ENCODE results near the gene PKNOX2.

Gene PKNOX2

GRCh38 chr11:125287491-125288210 is 123.1 kb downstream of the PKNOX2 start:
- DNase-seq (ENCODE audit: low spot score): no peak

DNA sequence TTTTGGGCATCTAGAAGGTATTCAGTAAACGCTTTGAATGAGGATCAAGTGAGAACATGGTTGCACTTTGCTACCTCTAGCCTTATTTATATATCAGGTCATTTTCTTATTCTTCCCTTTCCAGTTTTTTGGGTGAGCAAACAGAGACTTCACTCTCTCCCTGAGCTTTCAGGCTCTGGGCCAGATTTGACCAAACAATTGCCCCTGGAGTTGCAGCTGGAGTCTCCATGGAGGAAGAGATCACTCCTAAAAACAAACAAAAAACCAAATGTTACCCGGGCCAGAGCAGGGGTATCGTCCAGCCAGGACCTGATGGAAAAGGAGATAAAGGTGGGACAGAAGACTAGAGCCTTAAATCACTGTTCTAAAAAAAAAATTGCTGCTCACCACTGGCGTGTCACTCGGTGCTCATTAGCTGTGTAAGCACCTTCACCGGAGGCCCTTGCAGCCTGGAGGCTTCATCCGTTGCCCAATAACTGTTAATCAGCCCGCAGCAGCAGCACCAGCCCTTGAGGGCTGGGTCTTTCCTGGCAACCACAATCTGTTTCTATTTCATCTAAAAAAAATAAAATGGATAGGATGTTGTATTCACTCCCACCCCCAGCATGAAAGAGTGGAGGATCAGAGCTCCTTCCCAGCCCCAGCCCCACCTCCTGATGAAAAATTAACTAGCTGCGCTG is 125.0 kb downstream of the PKNOX2 start:
- DNase-seq (ENCODE audit: low spot score): no peak

- no peak for DNase-seq (ENCODE audit: low spot score)
Observed at GRCh38 chr11:125290263-125290662, 125.7 kb downstream of the PKNOX2 start.

DNA sequence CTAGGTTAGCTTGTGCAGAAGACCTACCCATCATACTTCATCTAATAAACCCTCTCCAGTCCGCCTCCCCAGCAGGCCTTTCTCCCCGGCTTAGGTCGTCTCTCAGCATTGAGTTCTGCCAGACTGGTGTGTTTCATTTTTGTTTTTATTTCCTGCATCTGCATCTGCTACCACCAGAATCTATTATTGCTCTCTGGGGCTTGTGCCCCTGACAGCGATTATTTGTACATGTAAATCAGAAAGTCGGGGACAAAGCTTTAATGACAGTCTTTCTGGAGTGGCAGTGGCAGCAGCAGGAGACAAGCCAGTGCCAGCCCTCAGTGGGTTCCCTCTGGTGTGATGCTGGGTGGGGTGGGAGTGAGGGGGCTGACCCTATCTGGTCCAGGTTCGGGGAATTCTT is 127.5 kb downstream of the PKNOX2 start:
- DNase-seq (ENCODE audit: low spot score): no peak

GRCh38 chr11:125293596-125293995 is 129.0 kb downstream of the PKNOX2 start:
- DNase-seq (ENCODE audit: low spot score): no peak

GRCh38 chr11:125295931-125296330 is 131.4 kb downstream of the PKNOX2 start:
- no peak for DNase-seq (ENCODE audit: low spot score)

GRCh38 chr11:125297346-125297915 is 132.9 kb downstream of the PKNOX2 start:
- DNase-seq (ENCODE audit: low spot score): no peak

DNA sequence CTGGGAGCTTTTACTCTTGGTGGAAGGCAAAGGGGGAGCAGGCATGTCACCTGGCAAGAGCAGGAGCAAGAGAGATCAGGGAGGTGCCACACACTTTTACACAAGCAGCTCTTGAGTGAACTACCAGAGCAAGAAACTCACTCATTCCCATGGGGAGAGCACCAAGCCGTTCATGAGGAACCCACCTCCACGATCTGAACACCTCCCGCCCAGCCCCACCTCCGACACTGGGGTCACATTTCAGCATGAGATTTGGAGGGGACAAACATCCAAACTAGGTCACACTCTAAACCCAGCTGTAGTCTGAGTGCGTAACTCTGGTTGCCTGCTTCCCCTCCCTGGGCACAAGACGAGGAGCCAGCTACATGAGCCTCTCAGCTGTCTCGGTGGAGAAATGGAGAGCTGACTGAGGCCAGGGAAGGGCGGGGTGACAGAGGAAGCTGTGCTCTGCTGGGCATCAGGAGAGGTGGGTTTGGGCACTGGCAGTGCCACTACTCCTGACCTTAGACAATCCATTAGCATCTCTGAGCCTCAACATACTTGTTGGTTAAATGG is 134.6 kb downstream of the PKNOX2 start:
- DNase-seq (ENCODE audit: low spot score): no peak

DNA sequence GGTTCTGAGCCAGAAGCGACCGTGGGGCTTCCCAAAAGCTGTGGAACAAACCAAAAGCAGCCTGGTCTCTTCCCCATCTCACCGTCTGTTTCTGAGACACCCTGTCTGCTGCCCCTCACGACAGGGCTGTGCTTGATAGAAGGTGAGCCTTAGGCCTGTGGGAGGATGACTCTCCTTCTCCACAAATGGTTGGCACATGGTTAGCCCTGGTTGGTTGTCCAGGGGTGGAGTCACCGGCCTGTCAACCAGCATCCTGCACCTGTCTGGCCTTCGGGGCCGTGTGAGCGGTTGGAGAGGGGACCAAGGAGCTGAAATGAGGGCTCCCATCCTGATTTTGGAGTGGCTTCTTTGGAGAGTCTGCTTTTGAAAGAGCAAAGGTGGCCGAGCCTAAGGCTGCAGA is 135.3 kb downstream of the PKNOX2 start:
- no peak for DNase-seq (ENCODE audit: low spot score)

GRCh38 chr11:125300791-125301218 is 136.3 kb downstream of the PKNOX2 start:
- DNase-seq (ENCODE audit: low spot score): no peak

GRCh38 chr11:125301346-125301745 is 136.8 kb downstream of the PKNOX2 start:
- DNase-seq (ENCODE audit: low spot score): no peak

- no peak for DNase-seq (ENCODE audit: low spot score)
Observed at GRCh38 chr11:125303186-125303585, 138.6 kb downstream of the PKNOX2 start.

DNA sequence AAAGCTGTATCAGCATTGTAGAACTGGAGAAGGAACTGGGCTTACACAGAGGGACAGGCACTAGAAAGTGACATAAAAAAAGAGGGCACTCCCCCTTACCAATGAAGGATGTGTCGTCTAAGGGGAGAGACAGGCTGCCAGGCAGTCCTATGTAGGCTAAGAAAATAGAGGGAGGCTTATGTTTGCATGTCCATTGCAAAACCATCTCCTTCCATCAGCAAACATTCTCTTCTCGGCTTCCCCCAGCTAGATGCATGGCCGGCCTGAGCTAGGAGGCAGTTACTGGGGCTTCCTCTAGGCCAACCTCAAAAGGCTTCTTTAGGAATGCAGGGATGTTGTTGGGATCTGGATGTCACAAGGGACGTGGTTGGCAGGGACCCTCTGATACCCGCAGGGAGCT is 139.1 kb downstream of the PKNOX2 start:
- DNase-seq (ENCODE audit: low spot score): no peak

DNA sequence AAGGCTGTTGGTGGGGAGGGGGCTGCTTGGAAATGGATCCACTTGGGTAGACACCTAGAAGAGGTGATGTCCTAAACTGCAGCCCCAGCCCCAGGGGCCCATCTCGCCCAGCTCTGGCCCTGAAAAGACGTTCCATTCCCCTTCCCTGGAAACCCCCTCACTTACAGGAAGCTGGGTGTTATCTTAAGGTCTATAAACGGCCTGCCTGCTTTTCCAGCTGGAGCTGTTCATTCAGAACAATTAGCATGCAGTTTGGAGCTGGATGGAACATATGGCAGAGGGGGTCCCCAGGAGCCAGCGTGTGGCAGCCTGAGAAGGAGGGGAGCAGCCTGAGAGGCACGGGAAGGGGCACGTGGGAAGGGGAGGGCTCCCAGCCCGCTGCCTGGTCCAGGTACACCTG is 139.6 kb downstream of the PKNOX2 start:
- no peak for DNase-seq (ENCODE audit: low spot score)

DNA sequence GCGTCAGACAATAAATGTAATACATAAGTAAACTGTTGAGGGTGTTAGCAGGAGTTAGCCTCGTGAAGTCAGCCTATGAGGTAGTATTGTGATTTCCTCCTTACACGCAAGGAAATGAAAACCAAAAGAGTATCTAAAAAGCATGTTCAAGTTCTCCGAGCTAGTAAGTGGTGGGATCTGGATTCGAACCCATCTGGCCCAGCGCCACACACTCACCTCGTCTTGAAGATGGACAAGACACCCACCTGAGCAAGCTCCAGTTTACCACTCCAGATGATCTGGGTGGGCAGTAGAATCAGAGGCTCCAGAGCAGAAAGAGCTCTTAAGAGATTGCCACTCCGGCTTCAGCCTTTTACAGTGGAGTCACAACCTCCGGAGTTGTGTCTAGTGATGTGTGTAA is 140.3 kb downstream of the PKNOX2 start:
- no peak for DNase-seq (ENCODE audit: low spot score)

DNA sequence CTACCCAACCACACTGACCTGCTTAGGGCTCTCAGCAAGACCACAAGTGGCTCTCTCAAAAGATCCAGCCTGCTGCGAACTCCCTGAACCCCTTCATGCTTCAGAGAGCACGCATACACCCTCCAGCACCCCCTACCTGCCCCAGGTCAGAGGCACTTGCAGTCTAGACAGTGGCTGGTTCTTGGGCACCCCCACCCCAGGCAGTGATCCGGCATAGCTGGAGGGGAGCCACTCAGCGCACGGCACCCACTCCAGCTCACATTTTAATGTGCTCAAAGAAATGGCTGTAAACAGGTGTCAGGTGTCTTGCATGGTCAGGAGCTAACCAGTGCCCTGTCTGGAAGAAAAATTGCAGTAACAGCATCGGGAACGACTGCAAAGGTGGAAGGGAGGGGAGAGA is 140.8 kb downstream of the PKNOX2 start:
- DNase-seq (ENCODE audit: low spot score): no peak

- DNase-seq (ENCODE audit: low spot score): no peak
Observed at GRCh38 chr11:125306476-125306875, 141.9 kb downstream of the PKNOX2 start.

DNA sequence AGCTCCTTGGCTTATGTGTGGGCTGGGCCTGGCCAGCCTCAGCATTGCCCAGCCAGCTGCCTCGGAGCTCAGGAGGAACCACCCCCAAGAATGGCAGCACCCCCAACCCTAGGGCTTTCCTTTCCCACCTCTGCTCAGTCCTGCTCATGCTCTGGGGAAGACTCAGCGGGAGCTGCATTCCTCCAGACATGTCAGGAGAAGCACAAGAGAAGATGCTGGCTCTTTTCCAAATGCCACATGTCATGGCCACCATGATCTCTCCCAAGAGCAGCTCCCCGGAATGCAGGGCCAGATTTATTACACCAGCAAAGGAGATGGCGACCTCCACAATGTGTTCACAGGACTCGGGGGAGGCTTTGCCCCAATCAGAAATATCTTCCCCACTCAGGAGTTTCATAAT is 143.7 kb downstream of the PKNOX2 start:
- no peak for DNase-seq (ENCODE audit: low spot score)

DNA sequence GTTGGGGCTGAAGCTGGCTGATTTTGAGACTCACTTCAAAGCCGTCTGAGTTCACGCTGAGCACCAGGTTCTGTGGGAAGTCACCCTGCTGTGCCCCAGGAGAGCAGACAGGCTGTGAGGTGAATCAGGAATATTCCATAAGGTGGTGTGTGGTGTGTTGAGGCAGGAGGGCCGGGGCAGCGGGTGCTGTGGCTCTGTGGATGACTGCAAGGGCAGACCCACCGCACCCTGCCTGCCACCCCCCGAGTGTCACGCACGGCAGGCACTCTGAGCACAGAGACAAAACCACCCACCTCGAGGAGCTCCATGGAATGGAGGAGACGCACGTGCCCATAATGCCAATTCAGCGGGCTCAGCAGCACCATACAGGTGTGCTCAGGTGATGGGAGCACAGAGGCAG is 147.8 kb downstream of the PKNOX2 start:
- DNase-seq (ENCODE audit: low spot score): no peak

DNA sequence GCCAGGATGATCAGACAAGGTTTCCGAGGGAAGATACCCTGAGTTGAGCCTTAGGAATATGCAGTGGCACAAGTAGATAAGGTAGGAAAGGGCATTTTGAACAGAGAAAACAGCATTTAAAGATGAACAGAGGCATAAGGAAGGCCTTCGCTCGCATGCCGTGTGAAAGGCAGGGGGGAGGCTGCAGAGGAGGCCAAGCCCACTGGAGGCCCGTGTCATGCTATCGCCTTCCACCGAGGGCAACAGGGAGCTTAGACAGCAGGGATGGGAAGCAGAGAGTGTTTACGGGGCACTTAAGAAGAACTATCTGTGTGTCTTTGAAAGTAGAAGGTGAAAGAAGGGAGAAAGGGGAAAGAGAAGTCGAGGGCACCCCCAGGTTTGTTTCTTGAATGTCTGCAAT is 148.3 kb downstream of the PKNOX2 start:
- DNase-seq (ENCODE audit: low spot score): no peak

- DNase-seq (ENCODE audit: low spot score): no peak
Observed at GRCh38 chr11:125313271-125314219, 149.0 kb downstream of the PKNOX2 start.

All from HuH-7.5 (cell line).